ENCODE results near the gene SLC5A5. TPM values are rescaled to one million over a fixed set of nuclear protein-coding genes. Genes with fewer than 3 reads are reported as not detected.
A peak's percentile ranks its signal among the peaks of the same experiment; 100 is the strongest.

SLC5A5 gene
- total RNA-seq, 2 donors from 2014 or later: not detected

- no peak overlapping the region for H3K9ac ChIP-seq (ENCODE audit: low read depth in 2 of 2, low read length in 2 of 2)
- H3K4me1 ChIP-seq: no peaks in the 10 kb centered on the region
- no peak for DNase-seq
- H3K4me3 ChIP-seq: no peak overlapping the region
- H3K27me3 ChIP-seq: no peaks in the 10 kb centered on the region
- H3K36me3 ChIP-seq: no peaks in the 10 kb centered on the region
- intact Hi-C loops (cut with DNase I): loop anchor here (10.0 kb wide), 2 partner anchors 149 to 389 kb away; partner anchors contain the start of gene NXNL1
- no peaks in the 10 kb centered on the region for H3K9me3 ChIP-seq
- no peak overlapping the region for H3K27ac ChIP-seq
- TF ChIP-seq CTCF (IDR thresholded peaks at IDR 0.05): no peak
Measured at GRCh38 chr19:17854061-17854460, 17.7 kb upstream of the SLC5A5 start.

GRCh38 chr19:17855280-17856152, 16.2 kb upstream of the SLC5A5 start:
- intact Hi-C loops (cut with DNase I): loop anchor here (10.0 kb wide), 2 partner anchors 151 to 391 kb away; partner anchors contain the start of gene NXNL1

GRCh38 chr19:17859533-17860330, 12.0 kb upstream of the SLC5A5 start, which contains the start of gene RPL18A:
Gene RPL18A (plus strand): TSS chr19:17859910. CDS start chr19:17859957, 47 bp downstream.
- intact Hi-C loops (cut with DNase I): loop anchor here (10.0 kb wide), 2 partner anchors 155 to 395 kb away; partner anchors contain the start of gene NXNL1
- H3K9ac ChIP-seq (ENCODE audit: low read depth in 2 of 2, low read length in 2 of 2): peak within 1 kb of the TSS; percentile 75 to 96
- peak within 1 kb of the TSS; percentile 92 for H3K4me3 ChIP-seq
- DNase-seq: peak; percentile 98
- H3K9me3 ChIP-seq: no peaks in the 10 kb centered on the region
- H3K27ac ChIP-seq: peak within 1 kb of the TSS; percentile 75
- peaks cover 4% of the 10 kb centered on the region for H3K4me1 ChIP-seq
- peaks cover 24% of the 10 kb centered on the region for H3K36me3 ChIP-seq
- TF ChIP-seq CTCF (IDR thresholded peaks at IDR 0.05): peak; percentile 74
- no peaks in the 10 kb centered on the region for H3K27me3 ChIP-seq

More at GRCh38 chr19:17855280-17856152, 16.2 kb upstream of the SLC5A5 start:
- Histone ChIP-seq H3K4me3 (no peak overlapping the region), H3K9me3 (no peaks in the 10 kb centered on the region), H3K27ac (no peak overlapping the region), H3K36me3 (no peaks in the 10 kb centered on the region), H3K9ac (ENCODE audit: low read depth in 2 of 2, low read length in 2 of 2) (no peak overlapping the region), H3K4me1 (no peaks in the 10 kb centered on the region), H3K27me3 (no peaks in the 10 kb centered on the region)
- DNase-seq: peak; percentile 91
- peak; percentile 98 for TF ChIP-seq CTCF (IDR thresholded peaks at IDR 0.05)

- H3K4me1 ChIP-seq: peaks cover 8% of the 10 kb centered on the region
- H3K27me3 ChIP-seq: no peaks in the 10 kb centered on the region
- H3K9me3 ChIP-seq: no peaks in the 10 kb centered on the region
- DNase-seq: no peak
- H3K36me3 ChIP-seq: peaks cover 24% of the 10 kb centered on the region
- peak overlapping the region; percentile 75 to 96 for H3K9ac ChIP-seq (ENCODE audit: low read depth in 2 of 2, low read length in 2 of 2)
- no peak for TF ChIP-seq CTCF (IDR thresholded peaks at IDR 0.05)
- peak overlapping the region; percentile 92 for H3K4me3 ChIP-seq
- peak overlapping the region; percentile 75 for H3K27ac ChIP-seq
- intact Hi-C loops (cut with DNase I): no loop called here
Measured at GRCh38 chr19:17860331-17860992, 11.3 kb upstream of the SLC5A5 start.

- Histone ChIP-seq H3K9me3 (no peaks in the 10 kb centered on the region), H3K36me3 (peaks cover 24% of the 10 kb centered on the region), H3K4me3 (peak overlapping the region; percentile 92), H3K27ac (no peak overlapping the region), H3K4me1 (peaks cover 9% of the 10 kb centered on the region), H3K9ac (ENCODE audit: low read depth in 2 of 2, low read length in 2 of 2) (peak overlapping the region; percentile 75 to 96), H3K27me3 (no peaks in the 10 kb centered on the region)
- no peak for DNase-seq
- no peak for TF ChIP-seq CTCF (IDR thresholded peaks at IDR 0.05)
- intact Hi-C loops (cut with DNase I): no loop called here
Measured at GRCh38 chr19:17860993-17861360, 10.8 kb upstream of the SLC5A5 start.

Measured in colonic mucosa (tissue), 4 donors.